PC-3 (cell line): ENCODE data around the gene ZNF507. TPM values are rescaled to one million over a fixed set of nuclear protein-coding genes. Genes with fewer than 3 reads are reported as not detected.
A peak's percentile ranks its signal among the peaks of the same experiment; 100 is the strongest.

Experiments
- ATAC-seq: fragments of 200-7000 bp; cut with Tn5 transposase; 2 replicates; pipeline ENCODE4 v1.9.1; 2020; ENCODE audit warnings: mild to moderate bottlenecking, moderate library complexity
- BruUV-seq: library from RNA; stranded (reverse); fragments of 400-500 nt; replicated peaks from 2 replicates; lab custom pipeline; 2021; lab: Mats Ljungman, UMichigan
- CTCF ChIA-PET: fragments of 300-600 bp; sonication (Branson Sonifier 250); formaldehyde crosslinking; loops from one replicate; lab custom pipeline; 2022; ENCODE audit warnings: antibody characterized with exemption; lab: Charles Lee
- POLR2A ChIA-PET: fragments of 300-600 bp; sonication (Branson Sonifier 250); formaldehyde crosslinking; loops from one replicate; lab custom pipeline; 2022; ENCODE audit warnings: antibody characterized with exemption; ENCODE audit not compliant: unreplicated experiment; lab: Charles Lee
- DNase-seq: peaks from one replicate; pipeline ENCODE4 v3.0.0-alpha.2; 2015
- H2AFZ ChIP-seq: fragments of 300-600 bp; sonication (generic); 2 replicates; pipeline ENCODE4 v1.6.0; 2016; ENCODE audit warnings: antibody characterized with exemption, low read length
- H3F3A ChIP-seq: fragments of 300-600 bp; sonication (generic); one replicate; pipeline ENCODE4 v1.6.0; 2017; ENCODE audit warnings: antibody characterized with exemption, low read length, control low read depth, mild to moderate bottlenecking; ENCODE audit not compliant: unreplicated experiment
- H3K27ac ChIP-seq: fragments of 300-600 bp; sonication (generic); 2 replicates; pipeline ENCODE4 v1.5.1; 2016; ENCODE audit warnings: mild to moderate bottlenecking, low read length
- H3K27me3 ChIP-seq: fragments of 300-600 bp; sonication (generic); 2 replicates; pipeline ENCODE4 v1.6.1; 2016; ENCODE audit warnings: low read length, mixed read lengths
- H3K36me3 ChIP-seq: fragments of 300-600 bp; sonication (generic); 2 replicates; pipeline ENCODE4 v1.6.1; 2016; ENCODE audit warnings: low read depth, mixed run types, low read length, mixed read lengths
- H3K4me1 ChIP-seq: fragments of 300-600 bp; sonication (generic); 2 replicates; pipeline ENCODE4 v1.5.1; 2016; ENCODE audit warnings: low read length; ENCODE audit not compliant: insufficient read depth
- H3K4me2 ChIP-seq: fragments of 300-600 bp; sonication (generic); 2 replicates; pipeline ENCODE4 v1.6.0; 2016; ENCODE audit warnings: low read length
- H3K4me3 ChIP-seq: fragments of 300-600 bp; sonication (generic); 2 replicates; pipeline ENCODE4 v1.5.1; 2016; ENCODE audit warnings: mild to moderate bottlenecking, low read length, mixed read lengths
- H3K79me2 ChIP-seq: fragments of 300-600 bp; sonication (generic); 2 replicates; pipeline ENCODE4 v1.6.1; 2017; ENCODE audit warnings: low read length, mixed read lengths
- H3K9ac ChIP-seq: fragments of 300-600 bp; sonication (generic); 2 replicates; pipeline ENCODE4 v1.6.0; 2016; ENCODE audit warnings: mild to moderate bottlenecking, low read length
- H3K9me2 ChIP-seq: fragments of 300-600 bp; sonication (generic); replicated peaks from 2 replicates; pipeline ENCODE4 v1.6.1; 2016; ENCODE audit warnings: mixed run types, low read length, mixed read lengths
- H3K9me3 ChIP-seq: fragments of 300-600 bp; sonication (generic); 2 replicates; pipeline ENCODE4 v1.6.1; 2016; ENCODE audit warnings: low read length, mixed read lengths
- H4K20me1 ChIP-seq: fragments of 300-600 bp; sonication (generic); 2 replicates; pipeline ENCODE4 v1.6.1; 2016; ENCODE audit warnings: low read length, mixed read lengths
- EZH2 ChIP-seq: fragments of 300-600 bp; sonication (generic); IDR thresholded peaks from one replicate; pipeline ENCODE4 v1.6.1; 2017; ENCODE audit warnings: antibody characterized with exemption, mild to moderate bottlenecking, low read length; ENCODE audit not compliant: unreplicated experiment
- EZH2phosphoT487 ChIP-seq: fragments of 300-600 bp; sonication (generic); IDR thresholded peaks from 2 replicates; pipeline ENCODE4 v1.6.1; 2018; ENCODE audit warnings: mild to moderate bottlenecking, antibody characterized with exemption, low read length, borderline replicate concordance
- intact Hi-C: fragments of 100-400 bp; cut with micrococcal nuclease; formaldehyde crosslinking; loops from 2 replicates; pipeline ENCODE4 v1.9.0; 2023
- total RNA-seq: library from RNA; depleted of rRNA; stranded (reverse); fragments of >200 nt; gene quantifications from 2 replicates; pipeline ENCODE4 v1.2.3, GENCODE V29; 2014
- TF ChIP-seq, protein P1 (sequence below): fragments of 300-600 bp; sonication (generic); conservative IDR thresholded peaks from 2 replicates; pipeline ENCODE4 v1.5.1; 2017; ENCODE audit warnings: antibody characterized with exemption, low read depth, mild to moderate bottlenecking, low read length

The ZNF507 gene
- total RNA-seq, 1 experiment from 2014 or later, result 4.9 TPM

DNA sequence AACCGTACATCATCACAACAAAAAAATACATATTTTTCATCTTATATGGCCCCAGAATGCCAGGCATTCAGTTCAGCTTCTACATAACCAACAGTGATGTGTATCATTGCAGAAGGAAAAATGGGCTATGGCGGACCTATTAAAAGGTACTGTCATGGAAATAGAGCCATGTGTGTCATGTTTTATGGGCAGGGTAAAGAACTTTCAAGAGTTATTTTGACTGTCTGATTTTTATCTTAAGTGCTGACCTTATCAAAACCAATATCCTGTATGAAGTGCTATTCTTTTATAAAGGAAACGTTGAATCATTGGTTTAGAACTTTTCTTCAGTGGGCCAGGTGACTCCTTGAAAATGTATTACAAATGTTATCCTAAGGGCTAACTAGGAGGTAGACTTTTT lies 9.9 kb downstream of the ZNF507 start:
- intact Hi-C loops, result no loop called here
- Histone ChIP-seq H3K27me3 (no peaks in the 10 kb centered on the region), H3K79me2 (peaks cover 58% of the 10 kb centered on the region), H3K36me3 (peaks cover 45% of the 10 kb centered on the region), H3K9me3 (no peaks in the 10 kb centered on the region), H3K4me2 (no peak overlapping the region), H3K27ac (no peak overlapping the region), H3K4me3 (no peak overlapping the region), H3F3A (no peaks in the 10 kb centered on the region), H3K9ac (no peak overlapping the region), H3K4me1 (peaks cover 30% of the 10 kb centered on the region), H2AFZ (no peak overlapping the region), H4K20me1 (no peaks in the 10 kb centered on the region), H3K9me2 (no peaks in the 10 kb centered on the region)
- POLR2A ChIA-PET, result no interaction called here
- CTCF ChIA-PET, result no interaction called here
- ATAC-seq (no peak), DNase-seq (no peak)
- no TSS peak for BruUV-seq
- no peak for TF ChIP-seq EZH2phosphoT487
- TF ChIP-seq, protein P1, sequence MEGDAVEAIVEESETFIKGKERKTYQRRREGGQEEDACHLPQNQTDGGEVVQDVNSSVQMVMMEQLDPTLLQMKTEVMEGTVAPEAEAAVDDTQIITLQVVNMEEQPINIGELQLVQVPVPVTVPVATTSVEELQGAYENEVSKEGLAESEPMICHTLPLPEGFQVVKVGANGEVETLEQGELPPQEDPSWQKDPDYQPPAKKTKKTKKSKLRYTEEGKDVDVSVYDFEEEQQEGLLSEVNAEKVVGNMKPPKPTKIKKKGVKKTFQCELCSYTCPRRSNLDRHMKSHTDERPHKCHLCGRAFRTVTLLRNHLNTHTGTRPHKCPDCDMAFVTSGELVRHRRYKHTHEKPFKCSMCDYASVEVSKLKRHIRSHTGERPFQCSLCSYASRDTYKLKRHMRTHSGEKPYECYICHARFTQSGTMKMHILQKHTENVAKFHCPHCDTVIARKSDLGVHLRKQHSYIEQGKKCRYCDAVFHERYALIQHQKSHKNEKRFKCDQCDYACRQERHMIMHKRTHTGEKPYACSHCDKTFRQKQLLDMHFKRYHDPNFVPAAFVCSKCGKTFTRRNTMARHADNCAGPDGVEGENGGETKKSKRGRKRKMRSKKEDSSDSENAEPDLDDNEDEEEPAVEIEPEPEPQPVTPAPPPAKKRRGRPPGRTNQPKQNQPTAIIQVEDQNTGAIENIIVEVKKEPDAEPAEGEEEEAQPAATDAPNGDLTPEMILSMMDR, result no peak
- TF ChIP-seq EZH2, result no peak

DNA sequence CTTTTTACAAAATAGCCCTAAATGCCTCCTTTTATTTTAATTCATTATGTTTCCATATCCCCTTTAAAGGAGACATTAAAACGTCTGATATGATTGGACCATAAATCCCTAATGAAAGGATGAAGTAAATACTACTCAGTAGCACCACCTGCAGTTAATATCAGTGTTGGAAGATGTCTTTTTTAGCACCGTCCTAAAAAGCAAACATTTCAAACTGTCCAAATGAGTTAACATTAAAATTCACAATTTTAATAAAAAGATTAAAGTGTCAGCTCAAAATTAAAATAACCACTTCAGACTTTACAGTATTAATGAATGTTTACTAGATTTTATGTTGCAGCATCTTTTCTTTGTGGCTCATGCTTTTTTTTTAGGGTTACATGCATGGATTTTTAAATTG lies 12.3 kb downstream of the ZNF507 start:
- peaks cover 44% of the 10 kb centered on the region for H3K36me3 ChIP-seq
- ATAC-seq (no peak), DNase-seq (peak; percentile 36)
- H3K27ac ChIP-seq, result no peak overlapping the region
- ChIA-PET POLR2A (interaction anchor here (0.7 kb wide), 1 partner anchor 17 kb away, joined by 8 read pairs; no protein-coding TSS in a partner anchor), CTCF (no interaction called here)
- H3K79me2 ChIP-seq, result peaks cover 42% of the 10 kb centered on the region
- H2AFZ ChIP-seq, result no peak overlapping the region
- TF ChIP-seq EZH2 (no peak), EZH2phosphoT487 (no peak)
- TF ChIP-seq, protein P1, result peak; percentile 64
- H3K9me2 ChIP-seq, result no peaks in the 10 kb centered on the region
- peaks cover 16% of the 10 kb centered on the region for H3K4me1 ChIP-seq
- intact Hi-C loops, result no loop called here
- H3K27me3 ChIP-seq, result no peaks in the 10 kb centered on the region
- H3K4me3 ChIP-seq, result no peak overlapping the region
- no TSS peak for BruUV-seq
- no peaks in the 10 kb centered on the region for H3F3A ChIP-seq
- H3K4me2 ChIP-seq, result no peak overlapping the region
- no peaks in the 10 kb centered on the region for H3K9me3 ChIP-seq
- no peak overlapping the region for H3K9ac ChIP-seq
- no peaks in the 10 kb centered on the region for H4K20me1 ChIP-seq

DNA sequence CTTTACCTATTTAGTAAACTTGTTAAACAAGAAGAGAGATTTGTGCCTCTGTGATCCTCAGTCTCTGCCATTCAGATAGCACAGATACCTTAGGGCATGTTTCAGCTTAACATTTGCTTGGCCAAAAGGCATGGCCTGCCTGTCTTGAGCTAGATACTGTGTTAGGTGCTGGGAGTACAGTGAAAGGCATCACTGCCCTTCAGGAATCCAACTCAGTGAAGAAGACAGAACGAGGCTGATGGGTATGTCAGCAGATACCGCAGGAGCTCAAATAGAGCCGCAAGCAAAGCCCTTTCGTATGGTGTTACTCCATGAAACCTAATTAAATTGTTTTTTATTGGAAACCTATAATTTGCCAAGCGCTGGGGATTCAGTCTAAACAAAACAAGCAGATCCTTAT lies 12.9 kb downstream of the ZNF507 start:
- H3F3A ChIP-seq, result no peaks in the 10 kb centered on the region
- no peak overlapping the region for H2AFZ ChIP-seq
- H4K20me1 ChIP-seq, result no peaks in the 10 kb centered on the region
- no peaks in the 10 kb centered on the region for H3K9me2 ChIP-seq
- intact Hi-C loops, result no loop called here
- ATAC-seq, result no peak
- H3K4me1 ChIP-seq, result peaks cover 20% of the 10 kb centered on the region
- no peak overlapping the region for H3K4me2 ChIP-seq
- H3K36me3 ChIP-seq, result peaks cover 38% of the 10 kb centered on the region
- peaks cover 36% of the 10 kb centered on the region; the same call in 1 of the 2 replicates for H3K79me2 ChIP-seq
- POLR2A ChIA-PET, result no interaction called here
- H3K9ac ChIP-seq, result no peak overlapping the region
- no TSS peak for BruUV-seq
- CTCF ChIA-PET, result no interaction called here
- TF ChIP-seq EZH2, result no peak
- no peak for TF ChIP-seq EZH2phosphoT487
- TF ChIP-seq, protein P1, result no peak
- no peaks in the 10 kb centered on the region for H3K27me3 ChIP-seq
- H3K4me3 ChIP-seq, result no peak overlapping the region
- no peak for DNase-seq
- no peak overlapping the region for H3K27ac ChIP-seq
- H3K9me3 ChIP-seq, result no peaks in the 10 kb centered on the region
